ENCODE results near the gene WASL. TPM values are rescaled to one million over a fixed set of nuclear protein-coding genes. Genes with fewer than 3 reads are reported as not detected.

Gene WASL
- total RNA-seq, 1 experiment from 2014 or later: 32.1 TPM

- no peaks in the 10 kb centered on the region for H3K27me3 ChIP-seq (replicated peaks; ENCODE audit: insufficient read depth, low read depth, low read length, poor library complexity)
- TF ChIP-seq EZH2 (IDR thresholded peaks at IDR 0.05; ENCODE audit: borderline replicate concordance, low read depth, low read length, poor library complexity, severe bottlenecking): no peak
- TF ChIP-seq CTCF (conservative IDR thresholded peaks at IDR 0.05; ENCODE audit: low read depth, low read length): no peak
- no peak for DNase-seq (ENCODE audit: low spot score)
- no peak overlapping the region for H3K27ac ChIP-seq (ENCODE audit: low read depth, low read length, poor library complexity, severe bottlenecking)
- ChIA-PET CTCF (no interaction called here), POLR2A (ENCODE audit: low non-redundant PET) (no interaction called here)
- H3K36me3 ChIP-seq (ENCODE audit: insufficient read depth, low read length, poor library complexity, severe bottlenecking): no peaks in the 10 kb centered on the region
- intact Hi-C loops (cut with micrococcal nuclease; ENCODE audit: unreplicated experiment): no loop called here
- BruUV-seq (replicated peaks): no TSS peak
- no peak overlapping the region for H3K4me3 ChIP-seq (ENCODE audit: low read depth, low read length, poor library complexity, severe bottlenecking)
- H3K9me3 ChIP-seq (ENCODE audit: low read depth, low read length, poor library complexity, severe bottlenecking): no peaks in the 10 kb centered on the region
- H3K4me1 ChIP-seq (ENCODE audit: insufficient read depth, low read length, poor library complexity, severe bottlenecking): no peaks in the 10 kb centered on the region
Observed at GRCh38 chr7:123633553-123633952, 115.2 kb downstream of the WASL start.

- no TSS peak for BruUV-seq (replicated peaks)
- H3K9me3 ChIP-seq (ENCODE audit: low read depth, low read length, poor library complexity, severe bottlenecking): no peaks in the 10 kb centered on the region
- ChIA-PET CTCF (no interaction called here), POLR2A (ENCODE audit: low non-redundant PET) (no interaction called here)
- TF ChIP-seq CTCF (conservative IDR thresholded peaks at IDR 0.05; ENCODE audit: low read depth, low read length) (no peak), EZH2 (IDR thresholded peaks at IDR 0.05; ENCODE audit: borderline replicate concordance, low read depth, low read length, poor library complexity, severe bottlenecking) (no peak)
- H3K4me1 ChIP-seq (ENCODE audit: insufficient read depth, low read length, poor library complexity, severe bottlenecking): no peaks in the 10 kb centered on the region
- no peak overlapping the region for H3K27ac ChIP-seq (ENCODE audit: low read depth, low read length, poor library complexity, severe bottlenecking)
- H3K27me3 ChIP-seq (replicated peaks; ENCODE audit: insufficient read depth, low read depth, low read length, poor library complexity): no peaks in the 10 kb centered on the region
- intact Hi-C loops (cut with micrococcal nuclease; ENCODE audit: unreplicated experiment): no loop called here
- H3K4me3 ChIP-seq (ENCODE audit: low read depth, low read length, poor library complexity, severe bottlenecking): no peak overlapping the region
- H3K36me3 ChIP-seq (ENCODE audit: insufficient read depth, low read length, poor library complexity, severe bottlenecking): no peaks in the 10 kb centered on the region
- DNase-seq (ENCODE audit: low spot score): no peak
Observed at GRCh38 chr7:123632808-123633207, 116.0 kb downstream of the WASL start.

Other genes starting within 250 kb of the WASL start
- gene IQUB, start 214.4 kb downstream of the WASL start, total RNA-seq (2021): 0.20 and 0.62 TPM in 2 replicates
- 107 and 114 TPM in 2 replicates for gene NDUFA5, start 191.2 kb downstream of the WASL start, total RNA-seq (2021)
- gene ASB15, start 147.2 kb downstream of the WASL start, total RNA-seq (2021): not detected in 2 replicates
- gene LMOD2, start 93.1 kb downstream of the WASL start, total RNA-seq (2021): not detected in 2 replicates
- not detected in 2 replicates for gene HYAL4, start 96.2 kb upstream of the WASL start, total RNA-seq (2021)
- not detected in 2 replicates for gene SPAM1, start 176.2 kb upstream of the WASL start, total RNA-seq (2021)

Data from A673 (cell line).